ENCODE data around the gene SCMH1.

DNA sequence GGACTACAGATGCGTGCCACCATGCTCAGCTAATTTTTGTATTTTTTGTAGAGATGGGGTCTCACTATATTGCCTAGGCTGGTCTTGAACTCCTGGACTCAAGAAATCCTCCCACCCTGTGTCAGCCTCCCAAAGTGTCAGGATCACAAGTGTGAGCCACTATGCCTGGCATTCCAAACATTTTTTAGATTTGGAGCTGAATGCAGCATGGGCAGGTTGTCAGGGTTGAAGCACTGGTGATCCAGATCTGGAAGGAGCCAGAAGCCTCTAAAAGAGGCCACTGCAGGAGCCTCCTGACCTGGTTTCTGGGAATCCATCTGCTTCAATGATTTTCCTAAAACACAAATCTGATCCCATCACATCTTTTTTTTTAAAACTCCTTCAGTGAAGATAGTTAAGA is 264.4 kb downstream of the SCMH1 start:
- no peak for TF ChIP-seq CTCF (IDR thresholded peaks at IDR 0.05)
- TF ChIP-seq POLR2A (IDR thresholded peaks at IDR 0.05; ENCODE audit: low read depth): no peak
- no peak for TF ChIP-seq EP300 (IDR thresholded peaks at IDR 0.05)
- no peak for TF ChIP-seq POLR2AphosphoS5 (IDR thresholded peaks at IDR 0.05)
